Loucy (cell line): ENCODE measurements around the gene METTL18.

Experiments
- H2AFZ ChIP-seq: fragments of 200-600 bp; sonication (generic); 2 replicates; pipeline ENCODE4 v1.6.0; 2016; ENCODE audit warnings: antibody characterized with exemption, mild to moderate bottlenecking, low read length, moderate library complexity
- H3F3A ChIP-seq: fragments of 200-600 bp; 2 replicates; pipeline ENCODE4 v1.6.0; 2016; ENCODE audit warnings: antibody characterized with exemption, low read depth, mild to moderate bottlenecking
- H3K27me3 ChIP-seq: fragments of 200-600 bp; sonication (generic); 2 replicates; pipeline ENCODE4 v1.6.1; 2014; ENCODE audit warnings: low read length, mild to moderate bottlenecking; ENCODE audit not compliant: insufficient read depth, poor library complexity, severe bottlenecking
- H3K36me3 ChIP-seq: fragments of 200-600 bp; sonication (generic); 2 replicates; pipeline ENCODE4 v1.6.1; 2016; ENCODE audit warnings: low read length; ENCODE audit not compliant: insufficient read depth
- H3K4me1 ChIP-seq: fragments of 200-600 bp; sonication (generic); 2 replicates; pipeline ENCODE4 v1.5.1; 2014; ENCODE audit warnings: low read length, mild to moderate bottlenecking; ENCODE audit not compliant: insufficient read depth, poor library complexity, severe bottlenecking
- H3K4me2 ChIP-seq: fragments of 200-600 bp; sonication (generic); 2 replicates; pipeline ENCODE4 v1.6.0; 2014; ENCODE audit warnings: antibody characterized with exemption, low read length, low read depth, mild to moderate bottlenecking; ENCODE audit not compliant: poor library complexity, severe bottlenecking
- H3K4me3 ChIP-seq: fragments of 200-600 bp; sonication (generic); 2 replicates; pipeline ENCODE4 v1.5.1; 2014; ENCODE audit warnings: low read length, mild to moderate bottlenecking, mixed read lengths; ENCODE audit not compliant: poor library complexity, severe bottlenecking
- H3K79me2 ChIP-seq: fragments of 200-600 bp; sonication (generic); 2 replicates; pipeline ENCODE4 v1.6.1; 2014; ENCODE audit warnings: low read length; ENCODE audit not compliant: insufficient read depth
- H3K9ac ChIP-seq: fragments of 200-600 bp; sonication (generic); 2 replicates; pipeline ENCODE4 v1.6.0; 2014; ENCODE audit warnings: mild to moderate bottlenecking, low read depth, low read length, moderate library complexity; ENCODE audit not compliant: poor library complexity, severe bottlenecking
- H3K9me2 ChIP-seq: fragments of 200-600 bp; sonication (generic); replicated peaks from 2 replicates; pipeline ENCODE4 v1.6.1; 2016; ENCODE audit warnings: low read depth, low read length, mixed read lengths
- H3K9me3 ChIP-seq: fragments of 200-600 bp; sonication (generic); 2 replicates; pipeline ENCODE4 v1.6.1; 2014; ENCODE audit warnings: mild to moderate bottlenecking, antibody characterized with exemption, low read length, low read depth; ENCODE audit not compliant: insufficient read depth
- H4K20me1 ChIP-seq: fragments of 200-600 bp; sonication (generic); 2 replicates; pipeline ENCODE4 v1.6.0; 2014; ENCODE audit warnings: antibody characterized with exemption, low read length, mild to moderate bottlenecking; ENCODE audit not compliant: insufficient read depth, poor library complexity, severe bottlenecking
- CTCF ChIP-seq: fragments of 200-600 bp; sonication (generic); conservative IDR thresholded peaks from 2 replicates; pipeline ENCODE4 v1.5.1; 2014; ENCODE audit warnings: mild to moderate bottlenecking, antibody characterized with exemption, low read length
- EZH2phosphoT487 ChIP-seq: fragments of 200-600 bp; IDR thresholded peaks from 2 replicates; pipeline ENCODE4 v1.6.1; 2018; ENCODE audit warnings: antibody characterized with exemption, mild to moderate bottlenecking, moderate library complexity, borderline replicate concordance

Gene METTL18

GRCh38 chr1:169768161-169768560 lies 26.5 kb downstream of the METTL18 start:
- Histone ChIP-seq H2AFZ (no peak overlapping the region), H3K9ac (no peak overlapping the region), H3K9me3 (no peaks in the 10 kb centered on the region), H3K79me2 (no peaks in the 10 kb centered on the region), H3F3A (no peaks in the 10 kb centered on the region), H4K20me1 (no peaks in the 10 kb centered on the region), H3K4me1 (peaks cover 12% of the 10 kb centered on the region), H3K27me3 (no peaks in the 10 kb centered on the region), H3K9me2 (no peaks in the 10 kb centered on the region), H3K36me3 (no peaks in the 10 kb centered on the region), H3K4me2 (no peak overlapping the region), H3K4me3 (no peak overlapping the region)
- no peak for TF ChIP-seq CTCF
- no peak for TF ChIP-seq EZH2phosphoT487

- no peak for TF ChIP-seq CTCF
- H3K9me2 ChIP-seq, result no peaks in the 10 kb centered on the region
- H3K9ac ChIP-seq, result no peak overlapping the region
- H3K4me2 ChIP-seq, result no peak overlapping the region
- no peaks in the 10 kb centered on the region for H3K79me2 ChIP-seq
- H3F3A ChIP-seq, result no peaks in the 10 kb centered on the region
- no peaks in the 10 kb centered on the region for H4K20me1 ChIP-seq
- no peaks in the 10 kb centered on the region for H3K9me3 ChIP-seq
- no peak overlapping the region for H2AFZ ChIP-seq
- no peak overlapping the region for H3K4me3 ChIP-seq
- H3K36me3 ChIP-seq, result no peaks in the 10 kb centered on the region
- H3K4me1 ChIP-seq, result peaks cover 12% of the 10 kb centered on the region
- no peaks in the 10 kb centered on the region for H3K27me3 ChIP-seq
Measured at GRCh38 chr1:169765580-169766331, 29.0 kb downstream of the METTL18 start.

- Histone ChIP-seq H3F3A (no peaks in the 10 kb centered on the region), H3K4me3 (no peak overlapping the region), H3K9me2 (no peaks in the 10 kb centered on the region), H3K9ac (no peak overlapping the region), H3K36me3 (no peaks in the 10 kb centered on the region), H3K4me2 (no peak overlapping the region), H3K79me2 (no peaks in the 10 kb centered on the region), H4K20me1 (no peaks in the 10 kb centered on the region), H3K4me1 (peaks cover 12% of the 10 kb centered on the region), H3K9me3 (no peaks in the 10 kb centered on the region), H3K27me3 (no peaks in the 10 kb centered on the region), H2AFZ (no peak overlapping the region)
- no peak for TF ChIP-seq CTCF
- TF ChIP-seq EZH2phosphoT487, result no peak
Measured at GRCh38 chr1:169764919-169765318, 29.8 kb downstream of the METTL18 start.
